GM18909 (cell line): ENCODE data around the gene UGT1A8.

Experiments used
- ATAC-seq: cut with Tn5 transposase; IDR thresholded peaks from one replicate; pipeline ENCODE4 v1.9.1; 2021; ENCODE audit warnings: mild to moderate bottlenecking; ENCODE audit not compliant: unreplicated experiment, poor library complexity

Gene UGT1A8

DNA sequence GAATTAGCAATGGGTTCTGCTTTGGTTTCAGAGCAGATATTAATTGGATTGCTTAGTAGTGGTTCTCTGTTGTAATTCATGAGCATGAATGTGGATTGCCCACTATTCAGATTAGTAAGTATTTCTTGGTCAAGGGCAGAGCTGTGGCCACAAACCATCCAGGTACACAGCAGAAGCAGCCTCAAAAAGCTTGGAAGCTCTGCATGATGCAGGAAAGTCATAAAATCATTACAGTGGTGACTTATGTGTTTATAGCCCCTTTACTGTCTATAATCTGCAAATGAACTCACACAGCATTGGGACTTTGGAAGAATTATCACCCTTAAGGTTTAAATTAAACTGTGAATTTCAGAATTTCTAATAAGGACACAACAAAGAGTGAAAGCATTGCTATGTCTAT is 140.7 kb downstream of the UGT1A8 start:
- ATAC-seq, result no peak

DNA sequence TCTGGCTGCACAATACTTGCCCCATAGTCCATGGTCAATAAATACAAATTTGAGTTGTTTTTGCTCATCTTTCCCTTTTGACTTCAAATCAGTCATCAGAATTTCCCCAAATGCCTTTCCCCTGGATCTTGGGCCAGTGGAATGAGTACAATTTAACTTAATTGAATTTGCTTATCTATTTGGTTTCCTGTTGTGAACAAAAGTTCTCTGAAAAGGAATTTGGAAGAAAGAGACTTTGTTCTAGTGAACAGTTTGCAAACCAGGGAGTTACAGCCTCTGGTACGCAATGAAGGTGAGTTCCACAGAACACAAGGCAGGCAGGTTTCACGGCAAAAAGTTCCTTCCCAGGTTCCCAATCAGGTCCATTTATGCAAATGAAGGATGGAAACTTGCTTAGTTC is 141.4 kb downstream of the UGT1A8 start:
- no peak for ATAC-seq

DNA sequence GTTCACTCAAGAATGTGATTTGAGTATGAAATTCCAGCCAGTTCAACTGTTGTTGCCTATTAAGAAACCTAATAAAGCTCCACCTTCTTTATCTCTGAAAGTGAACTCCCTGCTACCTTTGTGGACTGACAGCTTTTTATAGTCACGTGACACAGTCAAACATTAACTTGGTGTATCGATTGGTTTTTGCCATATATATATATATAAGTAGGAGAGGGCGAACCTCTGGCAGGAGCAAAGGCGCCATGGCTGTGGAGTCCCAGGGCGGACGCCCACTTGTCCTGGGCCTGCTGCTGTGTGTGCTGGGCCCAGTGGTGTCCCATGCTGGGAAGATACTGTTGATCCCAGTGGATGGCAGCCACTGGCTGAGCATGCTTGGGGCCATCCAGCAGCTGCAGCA is 142.6 kb downstream of the UGT1A8 start, which contains the start of gene UGT1A1:
TSS of gene UGT1A1 (plus strand) at position 228 of the 400 bp plus-strand sequence. CDS start at position 246, 18 bp downstream.
- no peak for ATAC-seq

DNA sequence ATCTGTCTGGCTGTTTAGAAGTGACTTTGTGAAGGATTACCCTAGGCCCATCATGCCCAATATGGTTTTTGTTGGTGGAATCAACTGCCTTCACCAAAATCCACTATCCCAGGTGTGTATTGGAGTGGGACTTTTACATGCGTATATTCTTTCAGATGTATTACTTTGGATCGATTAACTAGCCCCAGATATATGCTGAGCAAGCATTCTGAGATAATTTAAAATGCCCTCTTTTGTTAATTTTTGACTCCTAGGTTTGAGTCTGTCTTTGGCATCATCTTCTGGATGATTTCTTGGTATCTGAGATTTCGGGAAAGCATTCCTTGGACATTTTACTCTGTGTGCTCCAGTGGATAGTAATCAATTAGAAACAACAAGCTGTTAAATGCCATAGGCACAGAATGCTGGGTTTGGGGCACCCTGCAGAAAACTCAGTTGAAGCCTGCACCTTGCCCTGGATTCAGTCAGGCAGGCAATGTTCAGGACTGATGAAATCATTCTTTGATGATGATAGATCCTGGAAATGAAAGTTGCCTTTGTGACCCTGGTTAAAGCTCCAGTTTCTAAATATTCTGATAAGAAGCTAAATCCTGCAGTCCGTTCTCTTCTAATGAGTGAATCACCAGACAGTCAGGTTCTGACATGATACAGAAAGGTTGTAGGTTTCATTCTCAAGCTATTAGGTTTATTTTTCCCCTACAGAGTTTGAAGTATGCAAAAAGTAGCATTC is 143.8 kb downstream of the UGT1A8 start:
- ATAC-seq, result no peak

DNA sequence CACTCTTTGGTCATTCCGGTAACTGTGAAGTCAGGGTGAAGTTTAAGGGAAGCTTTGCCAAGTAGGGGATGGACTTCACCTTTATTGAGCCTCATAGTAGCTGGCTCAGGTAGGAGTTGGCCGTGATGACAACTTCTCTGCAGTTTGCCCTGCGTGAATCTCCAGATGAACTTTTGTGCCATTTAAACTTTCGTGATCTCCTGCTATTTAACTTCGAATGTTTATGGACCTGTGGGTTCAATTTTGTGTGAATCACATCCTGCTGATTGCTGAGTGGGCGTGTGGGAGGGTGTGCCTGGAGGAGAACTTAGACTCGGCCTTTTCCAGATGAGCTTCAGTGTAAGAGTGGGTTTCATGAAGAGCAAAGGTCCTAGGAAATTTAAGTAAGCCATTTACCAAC is 146.8 kb downstream of the UGT1A8 start:
- ATAC-seq, result no peak

DNA sequence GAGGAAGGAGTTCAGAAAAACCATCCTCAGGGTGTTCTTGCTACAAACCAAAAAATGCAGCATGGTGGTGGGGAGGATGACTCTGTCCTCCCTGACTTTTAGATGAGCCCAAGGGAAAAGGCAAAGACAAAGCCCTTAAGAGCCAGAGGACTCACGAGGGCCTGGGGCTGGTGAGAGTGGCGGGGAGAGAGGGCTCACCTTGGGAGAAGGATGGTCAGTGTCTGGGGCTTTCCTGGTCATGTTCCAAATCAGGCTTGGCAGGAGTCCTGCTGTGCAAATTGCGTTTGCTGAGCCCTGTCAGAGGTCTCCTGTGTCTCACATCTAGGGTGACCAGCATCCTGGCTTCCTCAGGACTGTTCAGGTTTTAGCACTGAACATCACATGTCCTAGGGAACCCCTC is 147.3 kb downstream of the UGT1A8 start:
- no peak for ATAC-seq

DNA sequence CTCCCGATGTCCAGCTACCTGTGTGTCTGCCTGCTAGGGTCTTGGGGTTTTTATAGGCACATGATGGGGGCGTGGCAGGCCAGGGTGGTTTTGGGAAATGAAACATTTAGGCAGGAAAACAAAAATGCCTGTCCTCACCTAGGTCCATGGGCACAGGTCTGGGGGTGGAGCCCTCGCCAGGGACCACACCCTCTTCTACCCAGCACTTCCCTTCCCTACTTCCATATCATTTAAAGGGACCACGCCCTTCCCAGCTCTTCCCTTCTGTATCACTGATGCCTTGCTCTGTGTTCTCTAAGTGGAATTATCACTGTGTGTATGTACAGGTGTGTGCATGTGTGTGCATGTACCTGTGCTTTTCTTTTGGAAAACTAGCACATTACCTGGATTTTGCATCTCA is 149.0 kb downstream of the UGT1A8 start:
- ATAC-seq, result no peak

DNA sequence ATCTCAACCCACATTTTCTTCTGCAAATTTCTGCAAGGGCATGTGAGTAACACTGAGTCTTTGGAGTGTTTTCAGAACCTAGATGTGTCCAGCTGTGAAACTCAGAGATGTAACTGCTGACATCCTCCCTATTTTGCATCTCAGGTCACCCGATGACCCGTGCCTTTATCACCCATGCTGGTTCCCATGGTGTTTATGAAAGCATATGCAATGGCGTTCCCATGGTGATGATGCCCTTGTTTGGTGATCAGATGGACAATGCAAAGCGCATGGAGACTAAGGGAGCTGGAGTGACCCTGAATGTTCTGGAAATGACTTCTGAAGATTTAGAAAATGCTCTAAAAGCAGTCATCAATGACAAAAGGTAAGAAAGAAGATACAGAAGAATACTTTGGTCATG is 150.6 kb downstream of the UGT1A8 start:
- no peak for ATAC-seq

DNA sequence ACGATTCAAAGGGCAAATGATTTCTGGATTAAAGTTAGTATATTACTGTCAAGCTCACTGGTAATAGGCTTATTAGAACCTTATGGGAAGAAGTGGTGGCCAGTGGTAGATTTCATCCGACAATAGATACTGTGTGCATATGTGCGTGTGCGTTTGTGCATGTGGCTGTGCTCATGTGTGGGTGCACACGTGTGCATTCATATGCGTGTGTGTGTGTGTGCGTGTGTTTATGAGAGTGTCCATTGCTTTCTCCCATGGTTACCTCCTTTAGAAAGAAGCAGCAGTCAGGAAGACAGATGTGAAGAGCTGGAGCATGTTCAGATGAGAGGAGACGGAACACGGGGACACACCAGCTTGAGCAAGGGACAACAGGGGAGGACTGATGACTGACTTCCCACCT is 151.8 kb downstream of the UGT1A8 start:
- ATAC-seq, result no peak

DNA sequence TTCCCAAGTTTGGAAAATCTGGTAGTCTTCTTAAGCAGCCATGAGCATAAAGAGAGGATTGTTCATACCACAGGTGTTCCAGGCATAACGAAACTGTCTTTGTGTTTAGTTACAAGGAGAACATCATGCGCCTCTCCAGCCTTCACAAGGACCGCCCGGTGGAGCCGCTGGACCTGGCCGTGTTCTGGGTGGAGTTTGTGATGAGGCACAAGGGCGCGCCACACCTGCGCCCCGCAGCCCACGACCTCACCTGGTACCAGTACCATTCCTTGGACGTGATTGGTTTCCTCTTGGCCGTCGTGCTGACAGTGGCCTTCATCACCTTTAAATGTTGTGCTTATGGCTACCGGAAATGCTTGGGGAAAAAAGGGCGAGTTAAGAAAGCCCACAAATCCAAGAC is 154.7 kb downstream of the UGT1A8 start:
- no peak for ATAC-seq

DNA sequence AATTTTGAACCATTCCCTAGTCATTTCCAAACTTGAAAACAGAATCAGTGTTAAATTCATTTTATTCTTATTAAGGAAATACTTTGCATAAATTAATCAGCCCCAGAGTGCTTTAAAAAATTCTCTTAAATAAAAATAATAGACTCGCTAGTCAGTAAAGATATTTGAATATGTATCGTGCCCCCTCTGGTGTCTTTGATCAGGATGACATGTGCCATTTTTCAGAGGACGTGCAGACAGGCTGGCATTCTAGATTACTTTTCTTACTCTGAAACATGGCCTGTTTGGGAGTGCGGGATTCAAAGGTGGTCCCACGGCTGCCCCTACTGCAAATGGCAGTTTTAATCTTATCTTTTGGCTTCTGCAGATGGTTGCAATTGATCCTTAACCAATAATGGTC is 155.2 kb downstream of the UGT1A8 start:
- no peak for ATAC-seq

DNA sequence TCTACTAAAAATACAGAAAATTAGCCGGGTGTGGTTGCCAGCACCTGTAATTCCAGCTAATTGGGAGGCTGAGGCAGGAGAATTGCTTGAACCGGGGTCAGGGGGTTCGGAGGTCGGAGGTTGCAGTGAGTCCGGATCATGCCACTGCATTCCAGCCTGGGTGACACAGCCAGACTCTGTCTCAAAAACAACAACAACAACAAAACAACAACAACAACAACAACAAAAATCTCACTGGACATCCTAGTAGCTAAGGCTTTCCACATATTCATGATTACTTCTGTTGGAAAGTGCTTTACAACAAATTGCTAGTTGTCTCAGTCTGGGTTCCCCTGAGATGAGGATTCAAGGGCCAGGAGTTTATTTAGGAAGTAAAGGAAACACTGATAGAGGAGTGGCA is 156.4 kb downstream of the UGT1A8 start:
- no peak for ATAC-seq

DNA sequence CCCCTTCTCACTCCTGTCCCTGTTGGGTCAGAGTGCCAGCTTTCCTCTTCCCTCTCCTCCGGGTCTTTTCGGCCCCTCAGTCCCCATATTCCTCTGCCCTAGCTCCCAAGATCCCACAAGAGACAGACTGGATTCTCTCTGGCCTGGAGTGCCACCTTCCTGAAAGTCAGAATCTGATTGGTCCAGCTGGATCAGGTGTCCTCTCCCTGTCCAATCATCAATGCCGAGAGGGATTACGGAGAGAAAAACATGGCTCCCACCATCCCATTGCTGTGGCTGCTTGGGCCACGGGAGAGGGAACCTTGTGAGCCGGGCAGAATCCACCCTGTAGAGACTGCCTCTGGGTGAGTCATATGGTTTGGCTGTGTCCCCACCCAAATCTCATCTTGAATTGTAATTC is 158.0 kb downstream of the UGT1A8 start:
- ATAC-seq, result no peak

DNA sequence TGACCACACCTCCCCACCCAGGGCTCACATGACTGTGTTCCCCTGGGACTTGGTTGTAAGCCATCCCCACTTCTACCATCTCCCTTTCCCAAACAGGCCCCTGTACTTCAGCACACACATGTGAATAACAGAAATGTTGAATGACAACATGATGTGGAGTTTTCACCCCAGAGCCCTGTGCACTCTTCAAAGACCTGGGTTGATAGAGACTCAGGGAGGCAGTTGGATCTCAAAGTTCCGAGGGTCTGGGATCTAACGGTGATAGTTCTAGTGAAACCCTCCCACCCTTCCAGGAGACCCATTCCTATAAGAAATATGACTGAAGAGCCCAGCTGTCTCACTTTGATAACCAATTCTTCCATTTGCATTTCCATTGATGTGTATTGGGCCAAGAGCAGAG is 160.6 kb downstream of the UGT1A8 start, which contains the start of gene MROH2A:
TSS of gene MROH2A (plus strand) at position 301 of the 400 bp plus-strand sequence. CDS start 1,029 bp downstream, outside the sequence.
- ATAC-seq, result no peak

DNA sequence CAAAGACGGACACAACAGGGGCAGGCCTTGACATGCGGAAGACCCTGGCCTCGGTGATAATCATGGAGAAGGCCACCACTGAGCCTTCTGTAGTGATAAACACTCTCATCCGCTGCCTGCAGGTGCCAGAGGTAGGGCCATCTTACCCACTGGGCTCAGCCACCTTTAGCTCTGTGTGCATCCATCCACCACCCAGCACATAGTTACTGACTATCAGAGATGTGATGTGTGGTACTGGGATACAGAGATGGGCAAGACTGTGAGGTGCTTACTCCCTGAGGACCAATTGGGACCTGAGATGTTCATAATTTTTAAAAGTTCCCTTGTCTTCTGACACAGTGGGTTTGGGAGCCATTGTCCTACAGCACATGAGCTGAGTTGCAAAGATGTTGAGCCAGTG is 162.3 kb downstream of the UGT1A8 start:
- no peak for ATAC-seq

DNA sequence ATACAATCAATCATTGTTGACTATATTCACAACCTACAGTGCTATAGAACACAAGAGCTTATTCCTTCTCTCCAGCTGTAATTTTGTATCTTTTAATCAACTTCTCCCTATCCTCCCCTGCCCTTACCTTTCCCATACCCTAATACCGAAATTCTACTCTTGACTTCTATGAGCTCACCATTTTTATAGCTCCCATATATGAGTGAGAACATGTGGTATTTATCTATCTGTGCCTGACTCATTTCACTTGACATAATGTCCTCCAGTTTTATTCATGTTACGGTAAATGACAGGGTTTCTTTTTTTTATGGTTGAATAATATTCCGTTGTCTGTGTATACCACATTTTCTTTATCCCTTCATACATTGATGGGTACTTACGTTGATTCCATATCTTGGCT is 163.3 kb downstream of the UGT1A8 start:
- no peak for ATAC-seq

DNA sequence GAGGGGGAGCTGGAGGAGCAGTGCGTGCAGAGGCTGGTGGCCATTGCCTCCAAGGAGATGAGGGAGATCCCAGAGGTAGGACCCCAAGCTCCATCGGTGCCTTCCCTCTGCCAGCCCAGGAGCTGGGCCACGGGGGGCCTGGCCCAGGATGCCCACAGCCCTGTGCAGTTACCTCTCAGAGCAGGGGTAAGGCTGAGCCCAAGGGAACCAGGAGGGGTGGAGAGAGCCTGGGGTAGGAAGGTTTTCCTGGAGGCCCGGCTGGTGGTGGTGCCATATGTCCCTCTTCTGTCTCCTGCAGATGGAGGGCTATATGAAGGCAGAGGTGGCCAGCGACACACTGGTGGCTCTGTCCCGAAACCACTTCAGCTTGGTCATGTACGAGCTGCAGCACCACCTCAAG is 172.1 kb downstream of the UGT1A8 start:
- no peak for ATAC-seq

DNA sequence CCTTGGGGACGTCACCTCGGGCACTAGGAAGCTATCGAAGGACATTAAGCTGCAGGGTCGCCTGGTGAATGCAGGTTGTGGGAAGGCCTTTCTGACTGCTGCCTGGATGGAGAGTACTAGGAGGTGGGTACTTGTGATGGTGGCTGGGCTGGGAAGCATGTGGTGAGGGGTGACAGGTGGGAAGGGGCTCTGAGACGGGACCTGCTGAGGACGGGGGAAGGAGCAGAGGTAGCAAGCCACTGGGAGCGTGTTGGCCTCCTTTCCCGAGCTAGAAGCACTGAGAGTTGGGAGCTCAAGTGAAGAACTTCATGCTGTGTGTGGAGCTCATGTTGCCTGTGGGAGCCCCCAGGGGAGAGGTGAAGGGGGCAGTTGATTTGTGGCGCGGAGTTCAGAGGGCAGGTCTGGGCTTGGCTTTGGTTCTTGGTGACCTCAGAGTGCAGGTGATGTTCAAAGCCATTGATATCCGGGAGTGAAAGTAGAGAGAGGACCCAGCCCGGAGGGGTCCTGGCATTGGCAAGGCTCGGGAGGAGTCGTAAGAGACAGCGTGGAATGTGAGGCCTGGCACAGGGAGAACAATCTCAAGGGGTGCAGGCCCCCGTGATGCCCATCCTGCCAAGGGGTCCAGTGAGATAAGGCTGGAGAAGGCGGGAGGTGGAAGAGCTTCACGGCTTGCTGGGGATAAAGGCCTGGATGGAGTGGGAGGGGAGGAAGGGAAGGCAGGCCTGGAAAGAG is 173.9 kb downstream of the UGT1A8 start:
- no peak for ATAC-seq

DNA sequence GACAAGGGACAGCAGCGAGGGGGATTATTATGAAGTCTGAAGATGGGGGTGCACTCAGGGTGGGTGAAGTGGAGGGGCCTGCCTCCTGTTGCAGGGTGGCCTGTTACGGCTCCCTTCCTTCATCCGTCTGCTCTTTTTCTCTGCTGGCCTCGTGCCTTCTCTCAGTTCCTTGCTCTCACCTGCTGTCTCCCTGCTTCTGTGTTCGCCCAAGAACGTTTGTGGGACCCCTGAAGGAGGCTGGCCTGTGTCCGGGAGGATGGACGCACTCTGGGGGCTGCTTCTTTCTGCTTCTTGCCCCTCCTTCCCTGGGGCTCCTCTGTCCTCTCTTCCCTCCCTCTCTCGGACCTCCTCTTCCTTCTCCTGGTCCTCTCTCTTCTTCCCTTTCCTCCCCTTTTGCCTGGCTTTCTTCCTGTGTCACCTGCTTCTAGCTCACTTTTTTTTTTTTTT is 174.5 kb downstream of the UGT1A8 start:
- ATAC-seq, result no peak

DNA sequence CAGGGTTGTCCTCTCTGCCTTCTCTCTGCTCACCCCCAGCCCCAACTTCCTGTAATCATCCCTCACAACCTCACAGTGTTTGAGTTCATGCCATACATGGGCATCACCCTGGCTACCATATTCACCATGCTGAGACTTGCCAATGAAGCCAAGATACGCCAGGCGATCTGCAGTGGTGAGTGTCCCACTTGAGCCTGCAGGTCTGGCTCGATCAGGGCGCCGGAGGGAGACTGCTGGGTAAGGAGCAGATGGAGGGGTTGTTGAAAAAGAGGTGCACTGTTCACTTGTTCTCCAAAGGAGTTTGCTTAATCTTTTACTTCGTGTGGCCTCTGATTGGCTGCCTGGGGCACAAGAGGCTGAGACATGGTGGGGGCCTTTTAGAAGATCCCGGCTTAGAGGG is 175.3 kb downstream of the UGT1A8 start:
- no peak for ATAC-seq

DNA sequence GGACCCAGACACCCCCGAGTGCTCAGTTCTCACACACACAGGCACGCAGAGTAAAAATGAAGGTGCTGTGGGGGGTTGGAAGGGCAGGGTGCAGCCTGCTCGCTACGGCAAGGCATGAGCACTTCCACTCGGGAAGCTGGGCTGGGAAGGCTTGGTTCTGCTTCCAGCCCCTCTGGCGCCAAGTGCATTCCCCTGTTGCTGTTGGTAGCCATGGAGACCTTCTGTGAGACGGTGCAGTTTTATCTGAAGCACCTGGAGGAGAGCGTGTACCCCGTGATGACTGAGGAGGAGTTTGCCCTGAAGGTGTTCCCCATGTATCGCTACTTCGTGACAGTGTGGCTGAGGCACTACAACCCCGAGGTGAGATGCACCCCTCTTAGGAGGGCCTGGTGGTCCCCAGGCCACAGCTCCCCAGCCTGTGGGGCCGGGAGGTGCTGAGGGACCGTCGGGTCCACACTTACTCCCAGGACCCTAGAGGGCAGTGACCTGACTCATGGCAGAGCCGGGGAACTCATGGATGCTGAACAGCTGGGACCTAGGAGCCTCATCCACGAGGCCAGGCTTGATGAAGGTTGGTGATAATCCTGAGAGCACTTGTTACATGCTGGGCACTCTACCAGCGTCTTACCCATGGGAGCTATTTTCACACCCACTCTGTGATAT is 176.2 kb downstream of the UGT1A8 start:
- no peak for ATAC-seq
